Breast epithelium (tissue), 4 donors: ENCODE data around the gene HMCN1. TPM values are rescaled to one million over a fixed set of nuclear protein-coding genes. Genes with fewer than 3 reads are reported as not detected.

ENCODE experiments used
- DNase-seq, 2 donors: peaks; one replicate each; pipeline ENCODE4 v3.0.0-alpha.2; 2019; ENCODE audit warnings: low spot score in 2 of 2
- H3K27ac ChIP-seq, 2 donors: fragments of 200-600 bp; sonication (generic) in 1 of 2; one replicate each; pipeline ENCODE4 v1.5.1; 2016 to 2019; ENCODE audit warnings: mild to moderate bottlenecking in 1 of 2
- H3K27me3 ChIP-seq, 2 donors: fragments of 200-600 bp; sonication (generic) in 1 of 2; one replicate each; pipeline versions ENCODE4 v1.5.1 to v1.6.0; 2017 to 2019; ENCODE audit warnings: control low read depth in 1 of 2, mild to moderate bottlenecking in 1 of 2
- H3K36me3 ChIP-seq: fragments of 200-600 bp; one replicate; pipeline ENCODE4 v1.5.1; 2019
- H3K4me1 ChIP-seq, 2 donors: fragments of 200-600 bp; sonication (generic); one replicate each; pipeline ENCODE4 v1.5.1; 2016 to 2019; ENCODE audit warnings: control low read depth in 1 of 2
- H3K4me3 ChIP-seq, 3 donors: fragments of 200-600 bp; sonication (generic); 1 replicate in 2 of 3; 2 replicates in 1 of 3; pipeline ENCODE4 v1.5.1; 2016 to 2019; ENCODE audit warnings: mild to moderate bottlenecking in 3 of 3, moderate library complexity in 2 of 3
- H3K9me3 ChIP-seq, 2 donors: fragments of 200-600 bp; sonication (generic) in 1 of 2; one replicate each; pipeline ENCODE4 v1.5.1; 2016 to 2019; ENCODE audit warnings: control low read depth in 1 of 2
- POLR2A ChIP-seq: fragments of 450-650 bp; IDR thresholded peaks from one replicate; pipeline ENCODE4 v1.6.1; 2016; ENCODE audit warnings: antibody characterized with exemption, mild to moderate bottlenecking, moderate library complexity
- POLR2AphosphoS5 ChIP-seq, 3 donors: sonication (generic); formaldehyde crosslinking; IDR thresholded peaks; one replicate each; pipeline ENCODE4 v1.6.1; 2017; ENCODE audit warnings: antibody characterized with exemption in 3 of 3
- intact Hi-C: fragments of 100-400 bp; cut with DNase I; formaldehyde crosslinking; loops from one replicate; pipeline ENCODE4 v1.15.1; 2023; ENCODE audit warnings: low total_unique reads
- total RNA-seq, 3 donors: library from RNA; depleted of rRNA; stranded (reverse); fragments of >200 nt; gene quantifications; one replicate each; pipeline ENCODE4 v1.1.0, GENCODE V29; 2016
- TF ChIP-seq, protein P1 (sequence below), 3 donors: fragments of 450-650 bp; IDR thresholded peaks; one replicate each; pipeline ENCODE4 v1.5.1; 2016 to 2017; ENCODE audit warnings: antibody characterized with exemption in 3 of 3, mild to moderate bottlenecking in 3 of 3, moderate library complexity in 3 of 3

The HMCN1 gene
- total RNA-seq, 3 donors from 2014 or later, result 7.8 to 18.4 (median 11.9) TPM

DNA sequence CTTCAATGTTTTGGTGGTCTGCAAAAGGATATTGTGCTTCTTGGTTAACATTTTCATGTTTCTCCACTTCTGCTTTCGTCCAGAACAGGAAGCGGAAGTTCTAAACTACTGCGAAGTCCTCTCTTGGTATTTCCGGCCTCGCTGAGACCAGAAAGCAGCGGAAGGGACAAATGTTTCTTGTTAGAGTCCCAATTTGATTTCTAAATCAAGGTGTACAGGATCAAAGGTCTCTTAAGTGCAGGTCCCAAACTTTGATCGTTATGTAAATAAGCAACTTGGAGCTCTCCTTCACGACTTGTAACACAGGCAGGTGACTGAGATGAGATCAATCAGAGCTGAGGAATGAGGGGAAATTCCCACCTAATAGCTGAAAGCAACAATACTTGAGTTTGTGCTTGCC lies 40.1 kb upstream of the HMCN1 start:
- H3K27ac ChIP-seq, result no peak overlapping the region
- intact Hi-C loops, result no loop called here
- H3K9me3 ChIP-seq, result no peaks in the 10 kb centered on the region
- H3K4me3 ChIP-seq, result no peak overlapping the region
- TF ChIP-seq, protein P1, sequence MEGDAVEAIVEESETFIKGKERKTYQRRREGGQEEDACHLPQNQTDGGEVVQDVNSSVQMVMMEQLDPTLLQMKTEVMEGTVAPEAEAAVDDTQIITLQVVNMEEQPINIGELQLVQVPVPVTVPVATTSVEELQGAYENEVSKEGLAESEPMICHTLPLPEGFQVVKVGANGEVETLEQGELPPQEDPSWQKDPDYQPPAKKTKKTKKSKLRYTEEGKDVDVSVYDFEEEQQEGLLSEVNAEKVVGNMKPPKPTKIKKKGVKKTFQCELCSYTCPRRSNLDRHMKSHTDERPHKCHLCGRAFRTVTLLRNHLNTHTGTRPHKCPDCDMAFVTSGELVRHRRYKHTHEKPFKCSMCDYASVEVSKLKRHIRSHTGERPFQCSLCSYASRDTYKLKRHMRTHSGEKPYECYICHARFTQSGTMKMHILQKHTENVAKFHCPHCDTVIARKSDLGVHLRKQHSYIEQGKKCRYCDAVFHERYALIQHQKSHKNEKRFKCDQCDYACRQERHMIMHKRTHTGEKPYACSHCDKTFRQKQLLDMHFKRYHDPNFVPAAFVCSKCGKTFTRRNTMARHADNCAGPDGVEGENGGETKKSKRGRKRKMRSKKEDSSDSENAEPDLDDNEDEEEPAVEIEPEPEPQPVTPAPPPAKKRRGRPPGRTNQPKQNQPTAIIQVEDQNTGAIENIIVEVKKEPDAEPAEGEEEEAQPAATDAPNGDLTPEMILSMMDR (IDR thresholded peaks at IDR 0.05), result no peak
- no peak for TF ChIP-seq POLR2AphosphoS5 (IDR thresholded peaks at IDR 0.05)
- no peak for TF ChIP-seq POLR2A
- H3K36me3 ChIP-seq, result no peaks in the 10 kb centered on the region
- no peaks in the 10 kb centered on the region for H3K27me3 ChIP-seq
- no peaks in the 10 kb centered on the region for H3K4me1 ChIP-seq
- DNase-seq, result no peak

GRCh38 chr1:185695299-185695698 lies 38.9 kb upstream of the HMCN1 start:
- no peak overlapping the region for H3K27ac ChIP-seq
- H3K36me3 ChIP-seq, result no peaks in the 10 kb centered on the region

GRCh38 chr1:185696422-185697150 lies 37.6 kb upstream of the HMCN1 start:
- no peak for TF ChIP-seq POLR2AphosphoS5 (IDR thresholded peaks at IDR 0.05)
- no peak for TF ChIP-seq POLR2A
- TF ChIP-seq, protein P1 (IDR thresholded peaks at IDR 0.05), result no peak
- Histone ChIP-seq H3K27ac (no peak overlapping the region), H3K4me3 (no peak overlapping the region), H3K4me1 (no peaks in the 10 kb centered on the region), H3K36me3 (no peaks in the 10 kb centered on the region), H3K9me3 (no peaks in the 10 kb centered on the region), H3K27me3 (peaks cover 0 to 9% of the 10 kb centered on the region in 2 donors)
- intact Hi-C loops, result no loop called here
- no peak for DNase-seq

More at GRCh38 chr1:185695299-185695698, 38.9 kb upstream of the HMCN1 start:
- H3K9me3 ChIP-seq, result no peaks in the 10 kb centered on the region
- no peak for DNase-seq
- H3K4me1 ChIP-seq, result no peaks in the 10 kb centered on the region
- H3K27me3 ChIP-seq, result peaks cover 0 to 8% of the 10 kb centered on the region in 2 donors
- TF ChIP-seq, protein P1 (IDR thresholded peaks at IDR 0.05), result no peak
- TF ChIP-seq POLR2AphosphoS5 (IDR thresholded peaks at IDR 0.05) (no peak), POLR2A (no peak)
- H3K4me3 ChIP-seq, result no peak overlapping the region
- intact Hi-C loops, result no loop called here

DNA sequence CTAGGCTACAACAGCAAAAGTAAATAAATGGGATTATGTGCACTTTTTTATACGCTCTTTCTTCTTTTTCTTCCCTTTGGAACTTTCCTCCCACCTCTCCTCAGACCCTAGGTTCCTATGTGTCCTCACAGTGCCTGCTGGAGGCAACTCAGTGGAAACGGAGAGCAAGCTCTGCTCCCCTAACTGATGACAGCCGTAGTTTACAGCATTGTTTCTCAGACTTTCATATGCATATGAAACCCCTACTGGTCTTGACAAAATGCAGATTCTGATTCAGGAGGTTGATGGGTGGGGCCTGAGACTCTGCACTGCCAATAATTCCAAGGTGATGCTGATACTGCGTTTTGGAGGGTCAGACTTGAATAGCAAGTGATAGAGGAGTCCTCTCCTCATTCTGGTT lies 34.3 kb upstream of the HMCN1 start:
- Histone ChIP-seq H3K27ac (no peak overlapping the region), H3K36me3 (no peaks in the 10 kb centered on the region), H3K27me3 (peaks cover 0 to 9% of the 10 kb centered on the region in 2 donors), H3K4me1 (no peaks in the 10 kb centered on the region), H3K9me3 (no peaks in the 10 kb centered on the region), H3K4me3 (no peak overlapping the region)
- intact Hi-C loops, result no loop called here
- TF ChIP-seq, protein P1 (IDR thresholded peaks at IDR 0.05), result no peak
- TF ChIP-seq POLR2AphosphoS5 (IDR thresholded peaks at IDR 0.05) (no peak), POLR2A (no peak)
- no peak for DNase-seq

GRCh38 chr1:185701650-185702049 lies 32.5 kb upstream of the HMCN1 start:
- DNase-seq, result no peak
- no peak for TF ChIP-seq POLR2AphosphoS5 (IDR thresholded peaks at IDR 0.05)
- TF ChIP-seq POLR2A, result no peak
- TF ChIP-seq, protein P1 (IDR thresholded peaks at IDR 0.05), result no peak
- Histone ChIP-seq H3K9me3 (no peaks in the 10 kb centered on the region), H3K4me1 (no peaks in the 10 kb centered on the region), H3K27ac (no peak overlapping the region), H3K27me3 (peaks cover 0 to 9% of the 10 kb centered on the region in 2 donors), H3K4me3 (no peak overlapping the region), H3K36me3 (no peaks in the 10 kb centered on the region)
- intact Hi-C loops, result no loop called here
